DOHH2 (cell line): Measurements from ENCODE around the gene GABRG3.

Source experiments
- H3F3A ChIP-seq: fragments of 200-600 bp; sonication (generic), shearing (Covaris generic); 2 replicates; pipeline ENCODE4 v1.6.0; 2016; ENCODE audit warnings: antibody characterized with exemption, mild to moderate bottlenecking; ENCODE audit not compliant: control insufficient read depth, insufficient read depth
- H3K27ac ChIP-seq: fragments of 200-600 bp; sonication (generic); 2 replicates; pipeline ENCODE4 v1.5.1; 2014; ENCODE audit warnings: low read depth, mild to moderate bottlenecking, low read length, moderate library complexity
- H3K27me3 ChIP-seq: fragments of 200-600 bp; sonication (generic); 2 replicates; pipeline ENCODE4 v1.6.1; 2014; ENCODE audit warnings: mild to moderate bottlenecking, low read length, mixed read lengths; ENCODE audit not compliant: control insufficient read depth
- H3K36me3 ChIP-seq: fragments of 200-600 bp; sonication (generic); 2 replicates; pipeline ENCODE4 v1.6.1; 2014; ENCODE audit warnings: mild to moderate bottlenecking, low read length, moderate library complexity, mixed read lengths; ENCODE audit not compliant: control insufficient read depth
- H3K4me1 ChIP-seq: fragments of 200-600 bp; sonication (generic); 2 replicates; pipeline ENCODE4 v1.6.1; 2014; ENCODE audit warnings: mild to moderate bottlenecking, low read length, mixed read lengths; ENCODE audit not compliant: control insufficient read depth
- H3K4me2 ChIP-seq: fragments of 200-600 bp; sonication (generic); 2 replicates; pipeline ENCODE4 v1.6.0; 2014; ENCODE audit warnings: mild to moderate bottlenecking, low read length, moderate library complexity
- H3K4me3 ChIP-seq: fragments of 200-600 bp; sonication (generic); 2 replicates; pipeline ENCODE4 v1.5.1; 2014; ENCODE audit warnings: mild to moderate bottlenecking, low read length, mixed read lengths
- H3K79me2 ChIP-seq: fragments of 200-600 bp; sonication (generic); 2 replicates; pipeline ENCODE4 v1.6.1; 2014; ENCODE audit warnings: mild to moderate bottlenecking, low read length, mixed read lengths; ENCODE audit not compliant: control insufficient read depth
- H3K9me2 ChIP-seq: fragments of 200-600 bp; sonication (generic); replicated peaks from 2 replicates; pipeline ENCODE4 v1.6.1; 2014; ENCODE audit warnings: mild to moderate bottlenecking, low read length, mixed read lengths; ENCODE audit not compliant: control insufficient read depth
- H3K9me3 ChIP-seq: fragments of 200-600 bp; sonication (generic); 2 replicates; pipeline ENCODE4 v1.6.1; 2014; ENCODE audit warnings: antibody characterized with exemption, low read length, mixed read lengths; ENCODE audit not compliant: control insufficient read depth, insufficient read depth
- H4K20me1 ChIP-seq: fragments of 200-600 bp; sonication (generic); 2 replicates; pipeline ENCODE4 v1.6.0; 2014; ENCODE audit warnings: low read depth, mild to moderate bottlenecking, antibody characterized with exemption, low read length, moderate library complexity; ENCODE audit not compliant: control insufficient read depth, insufficient read depth
- CTCF ChIP-seq: fragments of 200-600 bp; sonication (generic); IDR thresholded peaks from one replicate; pipeline ENCODE4 v1.5.1; 2014; ENCODE audit warnings: antibody characterized with exemption, mild to moderate bottlenecking, low read depth, low read length; ENCODE audit not compliant: poor library complexity, severe bottlenecking
- EZH2phosphoT487 ChIP-seq: fragments of 200-600 bp; sonication (generic); IDR thresholded peaks from 2 replicates; pipeline ENCODE4 v1.6.1; 2017; ENCODE audit warnings: borderline replicate concordance, mild to moderate bottlenecking, antibody characterized with exemption, low read length, moderate library complexity, mixed read lengths

GABRG3 gene

GRCh38 chr15:27317736-27318135 is 346.8 kb downstream of the GABRG3 start:
- H3K4me3 ChIP-seq, result no peak overlapping the region
- H3K79me2 ChIP-seq, result no peaks in the 10 kb centered on the region
- H3K9me2 ChIP-seq, result no peaks in the 10 kb centered on the region
- no peaks in the 10 kb centered on the region for H3K27me3 ChIP-seq
- H3K4me2 ChIP-seq, result no peak overlapping the region
- H3F3A ChIP-seq, result no peaks in the 10 kb centered on the region
- no peaks in the 10 kb centered on the region for H3K36me3 ChIP-seq
- H3K27ac ChIP-seq, result no peak overlapping the region
- H3K9me3 ChIP-seq, result peaks cover 8% of the 10 kb centered on the region; the same call in 1 of the 2 replicates
- no peaks in the 10 kb centered on the region for H3K4me1 ChIP-seq
- TF ChIP-seq EZH2phosphoT487 (no peak), CTCF (no peak)
- H4K20me1 ChIP-seq, result no peaks in the 10 kb centered on the region

- Histone ChIP-seq H3K4me3 (no peak overlapping the region), H3K9me2 (no peaks in the 10 kb centered on the region), H3K4me1 (no peaks in the 10 kb centered on the region), H3F3A (no peaks in the 10 kb centered on the region), H3K27me3 (no peaks in the 10 kb centered on the region), H3K4me2 (no peak overlapping the region), H4K20me1 (no peaks in the 10 kb centered on the region), H3K79me2 (no peaks in the 10 kb centered on the region), H3K27ac (no peak overlapping the region), H3K36me3 (no peaks in the 10 kb centered on the region), H3K9me3 (peaks cover 25% of the 10 kb centered on the region; the same call in 1 of the 2 replicates)
- no peak for TF ChIP-seq CTCF
- TF ChIP-seq EZH2phosphoT487, result no peak
Observed at GRCh38 chr15:27323801-27324200, 352.8 kb downstream of the GABRG3 start.

GRCh38 chr15:27324886-27325615 is 354.1 kb downstream of the GABRG3 start:
- Histone ChIP-seq H3K9me3 (peaks cover 19% of the 10 kb centered on the region; the same call in 1 of the 2 replicates), H3K79me2 (no peaks in the 10 kb centered on the region), H3K9me2 (no peaks in the 10 kb centered on the region), H3K4me3 (no peak overlapping the region), H3K27ac (no peak overlapping the region), H3K4me2 (no peak overlapping the region), H3K36me3 (no peaks in the 10 kb centered on the region), H3K4me1 (no peaks in the 10 kb centered on the region), H3F3A (no peaks in the 10 kb centered on the region), H3K27me3 (no peaks in the 10 kb centered on the region), H4K20me1 (no peaks in the 10 kb centered on the region)
- TF ChIP-seq CTCF (no peak), EZH2phosphoT487 (no peak)
